ENCODE results near the gene ADPRHL1. TPM values are rescaled to one million over a fixed set of nuclear protein-coding genes. Genes with fewer than 3 reads are reported as not detected.

The ADPRHL1 gene
- total and polyA plus RNA-seq, 2 donors (not counting 1 experiment from before 2014, with no cell fraction given): 0.28 to 1.3 TPM

GRCh38 chr13:113418722-113419049 is 34.6 kb downstream of the ADPRHL1 start:
- Mint-ChIP-seq H3K4me3 (no peak overlapping the region), H3K4me1 (peaks cover 3% of the 10 kb centered on the region), H3K27ac (no peak overlapping the region), H3K27me3 (peaks cover 4% of the 10 kb centered on the region), H3K9me3 (ENCODE audit: insufficient read depth) (no peaks in the 10 kb centered on the region)
- no peaks in the 10 kb centered on the region for H4K20me1 ChIP-seq (ENCODE audit: control insufficient read depth, insufficient read depth, low read length, poor library complexity, severe bottlenecking)
- no peak overlapping the region for H3K27ac ChIP-seq (ENCODE audit: low read length in 2 of 2)
- no peaks in the 10 kb centered on the region for H3K79me2 ChIP-seq (ENCODE audit: control insufficient read depth, insufficient read depth, low read length)
- no peak for ATAC-seq (ENCODE audit: low read depth)
- H3K36me3 ChIP-seq (replicated peaks in 1 of 2; ENCODE audit: control extremely low read depth in 1 of 2, control insufficient read depth in 1 of 2, extremely low read depth in 1 of 2, insufficient read depth in 2 of 2, low read length in 1 of 2): no peaks in the 10 kb centered on the region
- TF ChIP-seq EZH2 (IDR thresholded peaks at IDR 0.05; ENCODE audit: borderline replicate concordance, insufficient read depth, low read depth, low read length, poor library complexity, severe bottlenecking) (no peak), CTCF (IDR thresholded peaks at IDR 0.05) (no peak)
- H3K4me2 ChIP-seq (replicated peaks; ENCODE audit: low read depth, low read length, poor library complexity, severe bottlenecking): no peak overlapping the region
- no CpG with 5 or more reads among the region's 1 CpG for WGBS (ENCODE audit: insufficient coverage)
- H3K4me3 ChIP-seq (ENCODE audit: control extremely low read depth in 1 of 5, extremely low read depth in 1 of 5, insufficient read depth in 1 of 5, low read depth in 2 of 5, low read length in 4 of 5): no peak overlapping the region
- H3K9ac ChIP-seq (ENCODE audit: low read length): no peak overlapping the region
- H2AFZ ChIP-seq (ENCODE audit: insufficient read depth, low read depth, low read length, poor library complexity, severe bottlenecking): no peak overlapping the region
- H3K4me1 ChIP-seq (ENCODE audit: control insufficient read depth in 2 of 2, insufficient read depth in 2 of 2, low read length in 2 of 2): peaks cover 0 to 10% of the 10 kb centered on the region in 2 donors
- no peaks in the 10 kb centered on the region for H3K27me3 ChIP-seq (replicated peaks in 1 of 4; ENCODE audit: control extremely low read depth in 1 of 4, control insufficient read depth in 3 of 4, insufficient read depth in 4 of 4, low read length in 3 of 4)
- CTCF ChIA-PET: no interaction called here
- intact Hi-C loops (cut with micrococcal nuclease): no loop called here
- POLR2A ChIA-PET: no interaction called here
- DNase-seq: no peak
- peaks cover 0 to 3% (median 0%) of the 10 kb centered on the region in 3 donors for H3K9me3 ChIP-seq (ENCODE audit: control extremely low read depth in 1 of 3, control insufficient read depth in 2 of 3, insufficient read depth in 1 of 3, low read length in 2 of 3)

GRCh38 chr13:113417836-113418721 is 35.2 kb downstream of the ADPRHL1 start:
- WGBS (ENCODE audit: insufficient coverage): 70% methylated on average over 9 of the region's 16 CpGs
- Histone ChIP-seq H3K9ac (ENCODE audit: low read length) (no peak overlapping the region), H3K27me3 (replicated peaks in 1 of 4; ENCODE audit: control extremely low read depth in 1 of 4, control insufficient read depth in 3 of 4, insufficient read depth in 4 of 4, low read length in 3 of 4) (no peaks in the 10 kb centered on the region), H3K36me3 (replicated peaks in 1 of 2; ENCODE audit: control extremely low read depth in 1 of 2, control insufficient read depth in 1 of 2, extremely low read depth in 1 of 2, insufficient read depth in 2 of 2, low read length in 1 of 2) (no peaks in the 10 kb centered on the region), H3K4me3 (ENCODE audit: control extremely low read depth in 1 of 5, extremely low read depth in 1 of 5, insufficient read depth in 1 of 5, low read depth in 2 of 5, low read length in 4 of 5) (no peak overlapping the region), H3K4me2 (replicated peaks; ENCODE audit: low read depth, low read length, poor library complexity, severe bottlenecking) (no peak overlapping the region), H3K27ac (ENCODE audit: low read length in 2 of 2) (no peak overlapping the region), H3K79me2 (ENCODE audit: control insufficient read depth, insufficient read depth, low read length) (no peaks in the 10 kb centered on the region), H2AFZ (ENCODE audit: insufficient read depth, low read depth, low read length, poor library complexity, severe bottlenecking) (no peak overlapping the region), H4K20me1 (ENCODE audit: control insufficient read depth, insufficient read depth, low read length, poor library complexity, severe bottlenecking) (no peaks in the 10 kb centered on the region), H3K9me3 (ENCODE audit: control extremely low read depth in 1 of 3, control insufficient read depth in 2 of 3, insufficient read depth in 1 of 3, low read length in 2 of 3) (peaks cover 0 to 9% (median 0%) of the 10 kb centered on the region in 3 donors), H3K4me1 (ENCODE audit: control insufficient read depth in 2 of 2, insufficient read depth in 2 of 2, low read length in 2 of 2) (peaks cover 0 to 10% of the 10 kb centered on the region in 2 donors)
- intact Hi-C loops (cut with micrococcal nuclease): no loop called here
- Mint-ChIP-seq H3K4me1 (peaks cover 3% of the 10 kb centered on the region), H3K4me3 (no peak overlapping the region), H3K9me3 (ENCODE audit: insufficient read depth) (no peaks in the 10 kb centered on the region), H3K27me3 (peaks cover 4% of the 10 kb centered on the region), H3K27ac (no peak overlapping the region)
- DNase-seq: no peak
- ATAC-seq (ENCODE audit: low read depth): no peak
- TF ChIP-seq EZH2 (IDR thresholded peaks at IDR 0.05; ENCODE audit: borderline replicate concordance, insufficient read depth, low read depth, low read length, poor library complexity, severe bottlenecking): no peak
- TF ChIP-seq CTCF (IDR thresholded peaks at IDR 0.05): no peak
- POLR2A ChIA-PET: no interaction called here
- CTCF ChIA-PET: no interaction called here
